ENCODE data around the gene EIF3F.

EIF3F gene, protein sequence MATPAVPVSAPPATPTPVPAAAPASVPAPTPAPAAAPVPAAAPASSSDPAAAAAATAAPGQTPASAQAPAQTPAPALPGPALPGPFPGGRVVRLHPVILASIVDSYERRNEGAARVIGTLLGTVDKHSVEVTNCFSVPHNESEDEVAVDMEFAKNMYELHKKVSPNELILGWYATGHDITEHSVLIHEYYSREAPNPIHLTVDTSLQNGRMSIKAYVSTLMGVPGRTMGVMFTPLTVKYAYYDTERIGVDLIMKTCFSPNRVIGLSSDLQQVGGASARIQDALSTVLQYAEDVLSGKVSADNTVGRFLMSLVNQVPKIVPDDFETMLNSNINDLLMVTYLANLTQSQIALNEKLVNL

DNA sequence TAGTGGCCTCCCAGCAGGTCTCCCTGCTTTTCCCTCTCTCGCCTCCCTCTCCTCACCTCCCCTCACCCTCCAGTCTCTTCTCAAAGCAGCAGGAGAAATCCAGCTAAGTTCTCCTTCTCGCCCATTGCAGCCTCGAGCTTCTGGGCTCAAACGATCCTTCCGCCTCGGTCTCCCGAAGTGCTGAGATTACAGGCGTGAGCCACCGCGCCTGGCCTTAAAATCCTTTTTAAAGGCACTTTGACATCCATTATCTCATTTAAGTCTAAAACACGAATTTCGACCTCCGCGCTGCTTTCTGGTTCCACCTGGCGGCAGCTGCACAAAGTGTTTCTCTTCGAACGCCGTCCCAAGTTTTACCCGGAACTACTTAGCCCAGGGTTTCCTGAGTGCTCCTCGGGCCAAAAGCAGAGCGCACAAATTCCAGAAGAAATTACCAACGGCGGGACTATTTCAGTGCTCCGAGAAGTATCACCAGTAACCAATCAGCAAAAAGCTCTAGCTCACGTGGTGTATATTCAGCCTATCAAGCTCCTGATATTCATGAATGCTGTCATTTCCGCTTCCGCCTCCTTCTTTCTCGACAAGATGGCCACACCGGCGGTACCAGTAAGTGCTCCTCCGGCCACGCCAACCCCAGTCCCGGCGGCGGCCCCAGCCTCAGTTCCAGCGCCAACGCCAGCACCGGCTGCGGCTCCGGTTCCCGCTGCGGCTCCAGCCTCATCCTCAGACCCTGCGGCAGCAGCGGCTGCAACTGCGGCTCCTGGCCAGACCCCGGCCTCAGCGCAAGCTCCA lies at the start of gene EIF3F:
TSS of gene EIF3F (plus strand) at position 570 of the 792 bp plus-strand sequence. CDS start at position 586, 16 bp downstream.
- TF ChIP-seq CTCF (IDR thresholded peaks at IDR 0.05; ENCODE audit: low read depth, low read length): peak; percentile 83
- DNase-seq (ENCODE audit: extremely low read depth, low read depth): peak; percentile 99

DNA sequence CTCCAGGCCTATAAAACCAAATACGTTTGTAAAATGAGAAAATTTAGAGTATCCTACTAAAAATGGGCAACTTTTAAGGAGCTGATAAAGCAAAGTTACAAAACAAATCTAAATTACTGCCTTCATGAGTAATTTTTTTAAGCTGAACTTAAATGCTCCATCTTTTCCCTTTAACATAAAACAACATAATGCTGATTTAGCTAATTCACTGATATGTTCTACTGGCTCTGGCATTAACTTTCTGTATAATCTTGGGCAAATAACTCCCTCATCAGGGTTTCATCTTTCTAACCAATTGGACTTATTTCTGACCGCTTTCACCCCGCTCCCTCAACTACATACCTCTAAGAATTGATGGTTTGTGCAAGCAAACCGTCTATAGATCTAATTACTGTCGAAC lies 46.0 kb upstream of the EIF3F start:
- no peak for TF ChIP-seq CTCF (IDR thresholded peaks at IDR 0.05; ENCODE audit: low read depth, low read length)
- no peak for DNase-seq (ENCODE audit: extremely low read depth, low read depth)

GRCh38 chr11:7941608-7942007 lies 45.5 kb upstream of the EIF3F start, which contains the start of gene OR10A3:
TSS of gene OR10A3 (minus strand) at chr11:7941708. CDS start at chr11:7939520, 2,188 bp downstream.
- no peak for TF ChIP-seq CTCF (IDR thresholded peaks at IDR 0.05; ENCODE audit: low read depth, low read length)
- DNase-seq (ENCODE audit: extremely low read depth, low read depth): no peak

- no peak for TF ChIP-seq CTCF (IDR thresholded peaks at IDR 0.05; ENCODE audit: low read depth, low read length)
- DNase-seq (ENCODE audit: extremely low read depth, low read depth): no peak
Measured at GRCh38 chr11:7944123-7944522, 43.0 kb upstream of the EIF3F start.

DNA sequence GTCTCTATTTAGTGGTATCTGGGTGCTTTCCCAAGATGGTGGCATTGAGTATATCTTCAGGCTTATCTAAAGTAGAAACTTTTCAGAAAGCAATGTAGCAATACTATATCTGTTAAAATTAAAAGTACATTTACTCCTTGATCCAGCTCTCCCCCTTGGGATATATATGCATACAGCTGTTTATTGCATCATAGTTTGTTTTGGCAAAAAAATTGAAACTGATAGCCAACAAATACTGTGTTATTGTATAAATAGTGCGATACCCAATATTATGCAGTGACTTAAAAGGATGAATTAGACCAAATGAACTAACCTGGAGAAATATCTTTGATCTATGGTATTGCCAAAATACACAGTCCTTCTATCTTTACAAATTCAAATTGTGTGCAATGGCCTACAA lies 37.2 kb upstream of the EIF3F start:
- DNase-seq (ENCODE audit: extremely low read depth, low read depth): no peak
- TF ChIP-seq CTCF (IDR thresholded peaks at IDR 0.05; ENCODE audit: low read depth, low read length): no peak

DNA sequence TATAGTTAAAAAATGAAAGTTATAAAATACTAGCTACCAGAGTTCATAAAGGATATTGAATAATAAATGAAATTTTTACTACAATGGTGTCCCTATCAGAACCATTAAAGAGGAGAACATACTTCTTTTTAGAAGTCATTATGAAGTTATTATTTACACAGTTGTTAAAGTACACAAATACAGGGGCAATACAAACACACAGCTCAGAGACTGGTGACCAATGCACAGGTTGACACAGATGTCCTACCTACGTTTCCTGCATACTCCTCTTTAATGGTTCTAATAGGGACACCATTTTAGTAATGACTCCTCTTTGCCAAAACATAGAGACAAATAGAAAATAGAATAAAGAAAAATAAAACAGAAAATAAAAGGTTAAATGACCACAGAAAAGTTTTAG lies 31.9 kb upstream of the EIF3F start:
- DNase-seq (ENCODE audit: extremely low read depth, low read depth): no peak
- no peak for TF ChIP-seq CTCF (IDR thresholded peaks at IDR 0.05; ENCODE audit: low read depth, low read length)

DNA sequence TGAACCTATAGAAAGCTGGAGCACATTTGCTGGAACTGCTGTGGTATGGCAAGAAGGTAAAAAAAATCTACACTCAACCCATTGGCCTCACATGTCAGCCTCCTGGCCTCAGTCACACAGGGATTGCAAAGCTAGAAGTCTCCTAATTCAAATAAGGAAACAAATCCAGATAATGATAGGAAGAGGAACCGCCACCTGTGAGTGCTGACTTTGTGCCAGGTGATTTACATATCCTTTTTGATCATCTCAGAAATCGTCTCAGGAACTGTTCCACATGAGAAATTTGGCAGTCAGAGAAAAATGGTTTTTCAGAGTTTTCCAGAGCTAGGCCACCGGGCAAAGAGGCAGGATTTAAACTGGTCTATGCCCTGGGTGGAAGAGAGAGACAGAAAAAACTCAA lies 22.9 kb upstream of the EIF3F start:
- no peak for DNase-seq (ENCODE audit: extremely low read depth, low read depth)
- no peak for TF ChIP-seq CTCF (IDR thresholded peaks at IDR 0.05; ENCODE audit: low read depth, low read length)
